ENCODE results near the gene REPS1. TPM values are rescaled to one million over a fixed set of nuclear protein-coding genes. Genes with fewer than 3 reads are reported as not detected.

REPS1 gene
- total and polyA plus RNA-seq, 2 of the 13 experiments (the other 11 are each of a cell fraction or from before 2014, with no cell fraction given): 36.4 to 38.3 TPM

- TF ChIP-seq ZBTB10 (CRISPR knock-in tag; IDR thresholded peaks at IDR 0.05; ENCODE audit: borderline replicate concordance) (0 out of 2 replicates have a peak, but pooled peaks have one; percentile 32), HNF4A (CRISPR knock-in tag; IDR thresholded peaks at IDR 0.05) (no peak), JUNB (CRISPR knock-in tag; IDR thresholded peaks at IDR 0.05; ENCODE audit: borderline replicate concordance) (no peak), ZNF678 (CRISPR knock-in tag; IDR thresholded peaks at IDR 0.05) (no peak), ARNT (IDR thresholded peaks at IDR 0.05) (no peak), SP140L (CRISPR knock-in tag; IDR thresholded peaks at IDR 0.05; ENCODE audit: borderline replicate concordance) (peak; percentile 7; the same call in 1 of the 2 replicates), CREB3 (CRISPR knock-in tag; IDR thresholded peaks at IDR 0.05) (no peak), JUN (CRISPR knock-in tag; IDR thresholded peaks at IDR 0.05) (no peak), HCFC1 (IDR thresholded peaks at IDR 0.05; ENCODE audit: low read depth, low read length) (no peak), ZNF550 (CRISPR knock-in tag; IDR thresholded peaks at IDR 0.05; ENCODE audit: borderline replicate concordance) (no peak), KDM3A (CRISPR knock-in tag; IDR thresholded peaks at IDR 0.05; ENCODE audit: low read depth) (no peak), FOXO1 (CRISPR knock-in tag; IDR thresholded peaks at IDR 0.05) (no peak), DMTF1 (CRISPR knock-in tag; IDR thresholded peaks at IDR 0.05) (0 out of 2 replicates have a peak, but pooled peaks have one; percentile 8), KMT2A (CRISPR knock-in tag; IDR thresholded peaks at IDR 0.05) (no peak), MAFK (conservative IDR thresholded peaks at IDR 0.05 in 1 of 2, IDR thresholded peaks at IDR 0.05 in 1 of 2; ENCODE audit: low read length in 2 of 2) (peak; percentile 21 to 28; a peak in 3 of 4 replicates), TCF7L2 (IDR thresholded peaks at IDR 0.05; ENCODE audit: low read depth, low read length) (no peak), ZNF891 (CRISPR knock-in tag; IDR thresholded peaks at IDR 0.05) (no peak), ZNF446 (CRISPR knock-in tag; IDR thresholded peaks at IDR 0.05) (no peak), NFRKB (IDR thresholded peaks at IDR 0.05) (no peak), GABPB1 (CRISPR knock-in tag; IDR thresholded peaks at IDR 0.05) (no peak), ZNF280B (CRISPR knock-in tag; IDR thresholded peaks at IDR 0.05; ENCODE audit: borderline replicate concordance) (no peak), CSRNP1 (CRISPR knock-in tag; IDR thresholded peaks at IDR 0.05) (no peak), ZNF333 (CRISPR knock-in tag; IDR thresholded peaks at IDR 0.05; ENCODE audit: borderline replicate concordance) (no peak), ZNF329 (CRISPR knock-in tag; IDR thresholded peaks at IDR 0.05; ENCODE audit: low read depth) (no peak)
These were observed 399 bp upstream of the REPS1 start (continued) for GRCh38 chr6:138988469-138988834.
